ENCODE data around the gene RNF227.

Gene RNF227

GRCh38 chr17:7910281-7910680, 5.8 kb downstream of the RNF227 start:
- Histone ChIP-seq H3K36me3 (ENCODE audit: insufficient read depth) (no peaks in the 10 kb centered on the region), H3K4me3 (IDR thresholded peaks at IDR 0.05; ENCODE audit: insufficient read depth, low read depth, low read length) (no peak overlapping the region), H3K9ac (no peak overlapping the region), H3K27me3 (ENCODE audit: insufficient read depth, low read depth) (no peaks in the 10 kb centered on the region), H2AFZ (ENCODE audit: low read depth) (no peak overlapping the region), H3K79me2 (ENCODE audit: insufficient read depth, low read depth) (no peaks in the 10 kb centered on the region), H4K20me1 (ENCODE audit: insufficient read depth) (no peaks in the 10 kb centered on the region), H3K27ac (no peak overlapping the region), H3K4me2 (no peak overlapping the region), H3K4me1 (ENCODE audit: low read depth, poor library complexity, severe bottlenecking) (no peaks in the 10 kb centered on the region)
- TF ChIP-seq, protein P1, sequence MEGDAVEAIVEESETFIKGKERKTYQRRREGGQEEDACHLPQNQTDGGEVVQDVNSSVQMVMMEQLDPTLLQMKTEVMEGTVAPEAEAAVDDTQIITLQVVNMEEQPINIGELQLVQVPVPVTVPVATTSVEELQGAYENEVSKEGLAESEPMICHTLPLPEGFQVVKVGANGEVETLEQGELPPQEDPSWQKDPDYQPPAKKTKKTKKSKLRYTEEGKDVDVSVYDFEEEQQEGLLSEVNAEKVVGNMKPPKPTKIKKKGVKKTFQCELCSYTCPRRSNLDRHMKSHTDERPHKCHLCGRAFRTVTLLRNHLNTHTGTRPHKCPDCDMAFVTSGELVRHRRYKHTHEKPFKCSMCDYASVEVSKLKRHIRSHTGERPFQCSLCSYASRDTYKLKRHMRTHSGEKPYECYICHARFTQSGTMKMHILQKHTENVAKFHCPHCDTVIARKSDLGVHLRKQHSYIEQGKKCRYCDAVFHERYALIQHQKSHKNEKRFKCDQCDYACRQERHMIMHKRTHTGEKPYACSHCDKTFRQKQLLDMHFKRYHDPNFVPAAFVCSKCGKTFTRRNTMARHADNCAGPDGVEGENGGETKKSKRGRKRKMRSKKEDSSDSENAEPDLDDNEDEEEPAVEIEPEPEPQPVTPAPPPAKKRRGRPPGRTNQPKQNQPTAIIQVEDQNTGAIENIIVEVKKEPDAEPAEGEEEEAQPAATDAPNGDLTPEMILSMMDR (conservative IDR thresholded peaks at IDR 0.05; ENCODE audit: low read depth, low read length): no peak

GRCh38 chr17:7909089-7909488, 7.0 kb downstream of the RNF227 start:
- Histone ChIP-seq H3K27me3 (ENCODE audit: insufficient read depth, low read depth) (no peaks in the 10 kb centered on the region), H3K9ac (no peak overlapping the region), H3K79me2 (ENCODE audit: insufficient read depth, low read depth) (no peaks in the 10 kb centered on the region), H3K27ac (no peak overlapping the region), H3K4me2 (no peak overlapping the region), H3K4me3 (IDR thresholded peaks at IDR 0.05; ENCODE audit: insufficient read depth, low read depth, low read length) (no peak overlapping the region), H3K4me1 (ENCODE audit: low read depth, poor library complexity, severe bottlenecking) (no peaks in the 10 kb centered on the region), H2AFZ (ENCODE audit: low read depth) (no peak overlapping the region), H3K36me3 (ENCODE audit: insufficient read depth) (no peaks in the 10 kb centered on the region), H4K20me1 (ENCODE audit: insufficient read depth) (no peaks in the 10 kb centered on the region)
- TF ChIP-seq, protein P1 (conservative IDR thresholded peaks at IDR 0.05; ENCODE audit: low read depth, low read length): no peak

DNA sequence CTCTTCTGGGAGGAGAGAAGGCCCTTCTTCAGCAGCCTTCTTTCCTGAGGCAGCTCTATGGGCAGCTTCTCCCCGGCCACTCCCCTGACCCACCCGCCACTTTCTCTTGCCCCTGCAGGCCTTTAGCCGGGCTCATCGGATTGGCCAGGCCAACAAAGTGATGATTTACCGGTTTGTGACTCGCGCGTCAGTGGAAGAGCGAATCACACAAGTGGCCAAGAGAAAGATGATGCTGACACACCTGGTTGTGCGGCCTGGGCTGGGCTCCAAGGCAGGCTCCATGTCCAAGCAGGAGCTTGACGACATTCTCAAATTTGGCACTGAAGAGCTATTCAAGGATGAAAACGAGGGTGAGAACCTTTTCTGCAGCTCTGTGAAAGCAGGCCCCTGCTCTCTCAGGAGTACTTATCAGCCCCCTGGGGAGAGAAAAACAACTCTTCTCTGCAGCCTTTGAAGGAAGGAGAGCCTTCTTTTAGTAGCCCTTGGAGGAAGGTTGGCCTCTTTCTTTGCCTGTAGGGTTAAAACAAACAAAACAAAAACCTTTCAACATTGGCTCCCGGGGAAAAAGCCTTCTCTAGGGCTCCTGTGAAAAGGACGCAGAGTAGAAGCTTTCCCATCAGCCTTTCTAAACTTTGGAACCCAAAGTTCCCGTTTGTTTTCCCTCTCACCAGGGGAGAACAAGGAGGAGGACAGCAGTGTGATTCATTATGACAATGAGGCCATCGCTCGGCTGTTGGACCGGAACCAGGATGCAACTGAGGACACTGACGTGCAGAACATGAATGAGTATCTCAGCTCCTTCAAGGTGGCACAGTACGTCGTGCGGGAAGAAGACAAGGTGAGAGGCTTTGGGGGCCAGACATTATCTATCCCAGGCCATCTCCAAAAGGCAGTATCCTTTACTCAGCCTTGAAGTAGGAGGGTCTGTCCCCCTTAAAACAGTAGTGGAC, 12.7 kb downstream of the RNF227 start:
- no peak overlapping the region for H3K4me2 ChIP-seq
- H3K9ac ChIP-seq: no peak overlapping the region
- H3K27me3 ChIP-seq (ENCODE audit: insufficient read depth, low read depth): no peaks in the 10 kb centered on the region
- no peaks in the 10 kb centered on the region for H3K79me2 ChIP-seq (ENCODE audit: insufficient read depth, low read depth)
- no peaks in the 10 kb centered on the region for H3K36me3 ChIP-seq (ENCODE audit: insufficient read depth)
- no peaks in the 10 kb centered on the region for H4K20me1 ChIP-seq (ENCODE audit: insufficient read depth)
- no peak overlapping the region for H3K27ac ChIP-seq
- no peak overlapping the region for H3K4me3 ChIP-seq (IDR thresholded peaks at IDR 0.05; ENCODE audit: insufficient read depth, low read depth, low read length)
- TF ChIP-seq, protein P1 (conservative IDR thresholded peaks at IDR 0.05; ENCODE audit: low read depth, low read length): no peak
- no peak overlapping the region for H2AFZ ChIP-seq (ENCODE audit: low read depth)
- no peaks in the 10 kb centered on the region for H3K4me1 ChIP-seq (ENCODE audit: low read depth, poor library complexity, severe bottlenecking)

GRCh38 chr17:7897773-7898172, 18.3 kb downstream of the RNF227 start:
- TF ChIP-seq, protein P1 (conservative IDR thresholded peaks at IDR 0.05; ENCODE audit: low read depth, low read length): no peak
- Histone ChIP-seq H3K4me2 (no peak overlapping the region), H3K36me3 (ENCODE audit: insufficient read depth) (no peaks in the 10 kb centered on the region), H3K9ac (no peak overlapping the region), H3K4me1 (ENCODE audit: low read depth, poor library complexity, severe bottlenecking) (no peaks in the 10 kb centered on the region), H3K79me2 (ENCODE audit: insufficient read depth, low read depth) (no peaks in the 10 kb centered on the region), H4K20me1 (ENCODE audit: insufficient read depth) (no peaks in the 10 kb centered on the region), H3K27ac (no peak overlapping the region), H3K4me3 (IDR thresholded peaks at IDR 0.05; ENCODE audit: insufficient read depth, low read depth, low read length) (no peak overlapping the region), H2AFZ (ENCODE audit: low read depth) (no peak overlapping the region), H3K27me3 (ENCODE audit: insufficient read depth, low read depth) (no peaks in the 10 kb centered on the region)
